ENCODE results near the gene MSLN.
"Not testable (repeated sequence)": the region's sequence is repeated elsewhere in the genome, so short reads cannot be mapped to it uniquely, and the experiment has no call there.

MSLN gene

GRCh38 chr16:747978-748746 is 12.4 kb upstream of the MSLN start:
- DNase-seq (ENCODE audit: extremely low read depth, low read depth): no peak
- TF ChIP-seq CTCF (IDR thresholded peaks at IDR 0.05; ENCODE audit: low read depth, low read length): no peak

- peak; percentile 60 for DNase-seq (ENCODE audit: extremely low read depth, low read depth)
- no peak for TF ChIP-seq CTCF (IDR thresholded peaks at IDR 0.05; ENCODE audit: low read depth, low read length)
Observed at GRCh38 chr16:749010-749409, 11.5 kb upstream of the MSLN start.

DNA sequence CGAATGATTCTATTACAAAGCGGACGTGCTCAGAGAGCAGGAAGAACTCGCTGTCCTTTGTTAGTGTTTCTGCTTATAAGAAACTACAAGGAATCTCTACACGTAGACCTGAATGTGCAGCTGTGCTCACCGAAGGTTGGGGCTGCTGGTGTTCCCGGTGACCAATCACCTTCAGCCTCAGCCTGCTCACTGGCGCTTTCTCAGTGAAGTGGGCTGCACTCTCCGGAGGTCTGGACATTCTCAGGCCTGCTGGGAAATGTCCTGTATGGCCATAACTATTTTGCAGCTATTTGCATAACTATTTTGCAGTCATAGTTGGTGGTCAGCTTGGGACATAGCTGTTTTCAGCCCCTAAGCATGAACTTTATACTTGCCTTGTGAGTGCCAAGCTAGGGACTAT is 10.0 kb upstream of the MSLN start:
- no peak for DNase-seq (ENCODE audit: extremely low read depth, low read depth)
- no peak for TF ChIP-seq CTCF (IDR thresholded peaks at IDR 0.05; ENCODE audit: low read depth, low read length)

DNA sequence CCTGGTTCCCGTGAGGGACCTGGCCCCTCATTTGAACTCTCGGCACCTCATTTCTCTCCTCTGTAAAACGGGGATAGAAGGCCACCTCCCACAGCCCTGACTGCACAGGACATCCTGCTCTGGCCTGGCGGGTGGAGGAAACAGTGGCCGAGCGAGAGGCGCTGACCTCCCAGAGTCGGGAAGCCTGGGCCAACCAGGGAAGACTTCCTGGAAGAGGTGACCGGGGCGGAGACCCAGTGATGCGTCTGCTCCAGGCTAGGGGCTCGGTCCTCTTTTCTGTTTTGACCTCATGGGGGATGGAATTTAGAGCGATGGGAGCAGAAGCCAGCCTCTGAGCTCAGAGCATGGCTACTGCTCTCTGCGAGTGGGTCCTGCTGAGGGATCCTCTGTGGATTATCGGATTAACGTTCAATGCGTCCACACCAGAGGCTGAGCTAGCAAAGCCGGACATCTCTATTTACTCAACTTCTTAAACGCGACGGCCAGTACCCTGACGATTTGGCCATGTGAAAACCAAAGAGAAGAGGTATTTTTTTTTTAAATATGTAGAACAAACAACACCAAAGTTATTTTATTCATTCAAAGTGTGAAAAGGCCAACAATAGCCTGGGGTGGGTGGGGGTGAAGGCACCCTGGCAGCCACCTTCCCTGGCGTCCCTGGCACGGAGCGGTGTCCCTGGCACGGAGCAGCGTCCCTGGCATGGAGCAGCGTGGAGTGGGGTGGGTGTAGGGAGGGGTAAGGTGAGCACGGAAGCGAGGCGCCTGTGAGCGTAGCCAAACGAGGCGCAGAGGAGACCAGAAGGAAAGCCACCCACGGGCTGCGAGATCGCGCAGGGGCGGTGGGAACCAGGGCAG is 9.2 kb upstream of the MSLN start:
- DNase-seq (ENCODE audit: extremely low read depth, low read depth): no peak
- TF ChIP-seq CTCF (IDR thresholded peaks at IDR 0.05; ENCODE audit: low read depth, low read length): no peak

DNA sequence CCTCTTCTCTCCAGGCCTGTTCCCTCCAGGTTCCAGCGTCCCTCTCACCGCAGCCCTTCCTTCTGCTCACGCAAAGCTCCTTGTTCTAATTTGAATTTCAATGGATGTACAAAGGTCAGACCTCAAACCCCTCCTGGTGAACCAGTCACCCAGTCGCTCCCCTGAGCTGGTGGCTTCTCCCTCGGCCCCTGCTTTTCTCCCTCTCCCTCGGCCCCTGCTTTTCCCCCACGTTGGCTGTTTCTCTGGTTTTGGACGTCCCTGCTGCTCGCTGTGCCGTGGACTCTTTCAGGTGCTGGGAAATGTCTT is 8.6 kb upstream of the MSLN start:
- DNase-seq (ENCODE audit: extremely low read depth, low read depth): no peak

GRCh38 chr16:754121-754607 is 6.4 kb upstream of the MSLN start:
- not testable (repeated sequence) for DNase-seq (ENCODE audit: extremely low read depth, low read depth)

More for the DNA sequence above, 8.6 kb upstream of the MSLN start:
- no peak for TF ChIP-seq CTCF (IDR thresholded peaks at IDR 0.05; ENCODE audit: low read depth, low read length)

GRCh38 chr16:754656-755055 is 5.9 kb upstream of the MSLN start:
- no peak for TF ChIP-seq CTCF (IDR thresholded peaks at IDR 0.05; ENCODE audit: low read depth, low read length)
- DNase-seq (ENCODE audit: extremely low read depth, low read depth): no peak
